SKM-1 (cell line): ENCODE measurements around the gene OR52M1.
"Not testable (repeated sequence)": the region's sequence is repeated elsewhere in the genome, so short reads cannot be mapped to it uniquely, and the experiment has no call there.

Source experiments
- DNase-seq: peaks from one replicate; lab custom pipeline; 2025; ENCODE audit not compliant: unreplicated experiment; lab: John Stamatoyannopoulos, UW

Gene OR52M1

GRCh38 chr11:4544891-4545290, at the start of gene OR52M1:
TSS of gene OR52M1 (plus strand) at chr11:4545191. CDS start at chr11:4545191, 0 bp downstream.
- DNase-seq: no peak

GRCh38 chr11:4495487-4495886, 49.5 kb upstream of the OR52M1 start:
- no peak for DNase-seq

GRCh38 chr11:4495986-4496385, 49.0 kb upstream of the OR52M1 start:
- no peak for DNase-seq

- DNase-seq: no peak
These were observed 48.3 kb upstream of the OR52M1 start for GRCh38 chr11:4496557-4497248.

GRCh38 chr11:4508886-4509285, 36.1 kb upstream of the OR52M1 start:
- no peak for DNase-seq

GRCh38 chr11:4511282-4512245, 33.4 kb upstream of the OR52M1 start:
- no peak for DNase-seq

GRCh38 chr11:4514196-4514595, 30.8 kb upstream of the OR52M1 start:
- DNase-seq: no peak

GRCh38 chr11:4522339-4522738, 22.7 kb upstream of the OR52M1 start:
- DNase-seq: no peak

- no peak for DNase-seq
These were observed 22.2 kb upstream of the OR52M1 start for GRCh38 chr11:4522752-4523151.

- DNase-seq: no peak
These were observed 21.3 kb upstream of the OR52M1 start for GRCh38 chr11:4523666-4524065.

- no peak for DNase-seq
These were observed 17.1 kb upstream of the OR52M1 start for GRCh38 chr11:4527926-4528325.

- not testable (repeated sequence) for DNase-seq
These were observed 13.3 kb upstream of the OR52M1 start for GRCh38 chr11:4531686-4532085.

GRCh38 chr11:4539603-4540219, 5.3 kb upstream of the OR52M1 start:
- peak; percentile 12 for DNase-seq

- no peak for DNase-seq
These were observed 3.9 kb upstream of the OR52M1 start for GRCh38 chr11:4541071-4541470.

- no peak for DNase-seq
These were observed 1.4 kb upstream of the OR52M1 start for GRCh38 chr11:4543561-4543960.

GRCh38 chr11:4546878-4547277, 1.9 kb downstream of the OR52M1 start:
- DNase-seq: no peak

- no peak for DNase-seq
These were observed 2.4 kb downstream of the OR52M1 start for GRCh38 chr11:4547416-4547815.

- no peak for DNase-seq
These were observed 6.5 kb downstream of the OR52M1 start for GRCh38 chr11:4551346-4551979.

GRCh38 chr11:4559527-4560440, 14.8 kb downstream of the OR52M1 start:
- no peak for DNase-seq

GRCh38 chr11:4560467-4560866, 15.5 kb downstream of the OR52M1 start:
- no peak for DNase-seq
